Kidney epithelial cell (primary cell): ENCODE results near the gene ZPBP2. TPM values are rescaled to one million over a fixed set of nuclear protein-coding genes. Genes with fewer than 3 reads are reported as not detected.

Experiments
- DNase-seq: peaks from one replicate; pipeline ENCODE4 v3.0.0-alpha.2; 2010; ENCODE audit warnings: low read depth
- H3K27me3 ChIP-seq: 2 replicates; pipeline ENCODE4 v1.6.0; 2011; ENCODE audit warnings: low read length; ENCODE audit not compliant: control insufficient read depth, insufficient read depth
- H3K36me3 ChIP-seq: 2 replicates; pipeline ENCODE4 v1.5.1; 2011; ENCODE audit warnings: low read length; ENCODE audit not compliant: control insufficient read depth, insufficient read depth
- H3K4me3 ChIP-seq: 2 replicates; pipeline ENCODE4 v1.5.1; 2011; ENCODE audit warnings: low read depth, mild to moderate bottlenecking, control low read depth, low read length
- CTCF ChIP-seq: IDR thresholded peaks from 2 replicates; pipeline ENCODE4 v1.5.1; 2011; ENCODE audit warnings: mild to moderate bottlenecking, moderate library complexity, low read length, control low read depth, inconsistent platforms; ENCODE audit not compliant: insufficient read depth, poor library complexity, severe bottlenecking
- total RNA-seq: library from RNA; depleted of rRNA; stranded (reverse); fragments of >200 nt; gene quantifications from 2 replicates; pipeline ENCODE4 v1.2.3, GENCODE V29; 2015

The ZPBP2 gene
- total RNA-seq, 1 donor from 2014 or later = not detected

GRCh38 chr17:39924691-39925055 lies 56.7 kb downstream of the ZPBP2 start:
- TF ChIP-seq CTCF = no peak
- H3K27me3 ChIP-seq = no peaks in the 10 kb centered on the region
- DNase-seq = no peak
- H3K4me3 ChIP-seq = no peak overlapping the region
- H3K36me3 ChIP-seq = peaks cover 1% of the 10 kb centered on the region

- DNase-seq = no peak
- no peak overlapping the region for H3K4me3 ChIP-seq
- no peak for TF ChIP-seq CTCF
- peaks cover 1% of the 10 kb centered on the region for H3K36me3 ChIP-seq
- no peaks in the 10 kb centered on the region for H3K27me3 ChIP-seq
These were observed 57.5 kb downstream of the ZPBP2 start for GRCh38 chr17:39925282-39926134.

GRCh38 chr17:39926135-39926587 lies 58.2 kb downstream of the ZPBP2 start:
- no peak for DNase-seq
- Histone ChIP-seq H3K36me3 (peaks cover 1% of the 10 kb centered on the region), H3K27me3 (no peaks in the 10 kb centered on the region), H3K4me3 (peak overlapping the region; percentile 94)
- TF ChIP-seq CTCF = no peak

GRCh38 chr17:39926588-39927100 lies 58.6 kb downstream of the ZPBP2 start:
- no peak for DNase-seq
- H3K27me3 ChIP-seq = no peaks in the 10 kb centered on the region
- TF ChIP-seq CTCF = no peak

More at GRCh38 chr17:39926588-39927100, 58.6 kb downstream of the ZPBP2 start:
- peak overlapping the region; percentile 94 for H3K4me3 ChIP-seq
- H3K36me3 ChIP-seq = peaks cover 1% of the 10 kb centered on the region

Other genes with a start within 250 kb of the ZPBP2 start
- not detected in 2 replicates for gene PPP1R1B, start 241.2 kb upstream of the ZPBP2 start, total RNA-seq
- 52.6 and 82.4 TPM in 2 replicates for gene STARD3, start 231.1 kb upstream of the ZPBP2 start, total RNA-seq
- 0.55 and 0.84 TPM in 2 replicates for gene TCAP, start 202.9 kb upstream of the ZPBP2 start, total RNA-seq
- 2.7 TPM in 1 of 2 replicates, not detected in the other for gene PNMT, start 199.7 kb upstream of the ZPBP2 start, total RNA-seq
- gene PGAP3, start 180.1 kb upstream of the ZPBP2 start, total RNA-seq = 12.5 and 12.8 TPM in 2 replicates
- 44.1 and 47.2 TPM in 2 replicates for gene ERBB2, start 168.1 kb upstream of the ZPBP2 start, total RNA-seq
- 83.7 and 97.0 TPM in 2 replicates for gene MIEN1, start 137.7 kb upstream of the ZPBP2 start, total RNA-seq
- gene GRB7, start 130.3 kb upstream of the ZPBP2 start, total RNA-seq = 20.5 and 21.2 TPM in 2 replicates
- 0.17 and 0.89 TPM in 2 replicates for gene IKZF3, start 3.9 kb upstream of the ZPBP2 start, total RNA-seq
- gene GSDMB, start 50.4 kb downstream of the ZPBP2 start, total RNA-seq = 3.8 TPM in 2 replicates
- 37.9 and 38.5 TPM in 2 replicates for gene ORMDL3, start 59.4 kb downstream of the ZPBP2 start, total RNA-seq
- not detected in 2 replicates for gene LRRC3C, start 59.5 kb downstream of the ZPBP2 start, total RNA-seq
- not detected in 2 replicates for gene GSDMA, start 94.8 kb downstream of the ZPBP2 start, total RNA-seq
- 102 and 104 TPM in 2 replicates for gene PSMD3, start 112.6 kb downstream of the ZPBP2 start, total RNA-seq
- not detected in 2 replicates for gene CSF3, start 147.2 kb downstream of the ZPBP2 start, total RNA-seq
- gene MED24, start 186.2 kb downstream of the ZPBP2 start, total RNA-seq = 82.8 and 83.6 TPM in 2 replicates
- 5.3 and 7.1 TPM in 2 replicates for gene THRA, start 194.8 kb downstream of the ZPBP2 start, total RNA-seq
- gene NR1D1, start 232.4 kb downstream of the ZPBP2 start, total RNA-seq = 3.6 and 3.7 TPM in 2 replicates